Right kidney (tissue), 1 donor: Measurements from ENCODE around the gene TPD52L2.
"Not testable (repeated sequence)": the region's sequence is repeated elsewhere in the genome, so short reads cannot be mapped to it uniquely, and the experiment has no call there.

Experiments used
- DNase-seq: peaks from one replicate; pipeline ENCODE4 v3.0.0-alpha.2; 2016

The TPD52L2 gene

DNA sequence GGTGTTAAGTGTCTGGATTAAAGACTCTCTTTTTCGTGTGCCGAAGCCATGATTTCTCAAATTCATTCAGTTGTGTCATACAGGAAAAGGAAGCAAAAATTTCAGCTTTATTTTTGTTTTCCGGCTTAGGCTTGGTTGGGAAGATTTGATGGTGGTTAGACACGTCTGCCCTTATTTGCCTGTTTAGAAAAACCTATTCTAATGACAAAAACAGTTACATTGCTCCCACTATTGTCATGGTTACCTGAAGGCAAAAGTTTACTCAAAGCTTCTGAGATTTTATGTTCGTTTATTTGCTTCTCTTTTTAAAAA, 30.8 kb downstream of the TPD52L2 start:
- DNase-seq, result peak; percentile 18

DNA sequence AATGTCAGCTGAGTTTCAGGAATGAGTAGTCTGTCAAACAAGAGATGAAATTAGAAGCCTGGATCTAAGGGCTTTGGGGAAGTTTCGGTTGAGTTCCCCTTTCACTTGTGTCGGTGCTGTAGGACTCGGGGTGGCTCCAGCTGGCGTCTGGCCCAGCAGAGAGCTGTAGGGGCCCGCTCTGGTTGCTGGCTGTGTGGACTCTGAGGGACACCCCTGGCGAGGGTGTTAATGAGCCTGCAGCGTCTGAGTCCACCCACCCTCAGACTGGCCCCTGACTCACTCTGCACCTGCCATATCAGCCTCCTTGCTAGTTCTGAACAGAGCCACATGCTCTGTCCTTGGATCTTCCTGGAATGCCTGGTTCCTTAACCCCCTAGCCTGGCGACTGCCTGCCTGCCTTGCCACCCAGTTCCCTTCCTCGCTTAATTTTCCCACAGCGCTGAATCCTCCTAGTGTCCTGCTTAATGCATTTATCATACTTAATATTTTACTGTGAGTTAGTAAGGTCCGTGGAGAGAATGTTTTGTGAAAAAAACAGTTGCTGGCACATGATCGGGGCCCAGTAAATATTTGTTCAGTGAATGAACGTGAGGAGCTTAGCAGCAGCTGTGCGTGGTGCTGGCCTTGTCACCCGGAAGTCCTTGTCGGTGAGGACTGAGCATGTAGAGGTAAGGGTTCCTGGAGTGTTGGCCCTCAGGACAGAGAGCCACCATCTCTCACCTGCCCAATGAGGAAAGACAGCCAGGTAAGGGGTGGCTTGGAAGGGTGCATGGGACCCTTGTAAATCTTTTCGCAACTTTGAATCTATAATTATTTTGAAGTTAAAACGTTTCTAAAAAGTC, 31.4 kb downstream of the TPD52L2 start:
- DNase-seq, result peak; percentile 9

- no peak for DNase-seq
Measured at GRCh38 chr20:63897978-63898561, 33.0 kb downstream of the TPD52L2 start.

GRCh38 chr20:63898882-63899558, 34.0 kb downstream of the TPD52L2 start:
- DNase-seq, result no peak

DNA sequence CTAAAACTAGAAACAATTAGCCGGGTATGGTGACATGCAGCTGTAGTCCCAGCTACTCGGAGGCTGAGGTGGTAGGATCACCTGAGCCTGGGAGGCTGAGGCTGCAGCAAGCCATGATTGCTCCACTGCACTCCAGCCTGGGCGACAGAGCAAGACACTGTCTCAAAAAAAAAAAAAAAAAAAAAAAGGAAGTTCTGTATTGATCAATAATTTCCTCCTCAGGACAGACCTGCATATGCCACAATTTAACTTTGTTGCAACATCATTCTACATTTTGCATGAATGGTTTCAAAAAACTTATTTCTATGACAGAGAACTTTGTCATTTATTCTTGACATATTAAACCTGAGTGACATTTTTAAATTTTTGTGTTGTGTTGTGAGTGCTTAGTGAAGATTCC, 35.3 kb downstream of the TPD52L2 start:
- no peak for DNase-seq

DNA sequence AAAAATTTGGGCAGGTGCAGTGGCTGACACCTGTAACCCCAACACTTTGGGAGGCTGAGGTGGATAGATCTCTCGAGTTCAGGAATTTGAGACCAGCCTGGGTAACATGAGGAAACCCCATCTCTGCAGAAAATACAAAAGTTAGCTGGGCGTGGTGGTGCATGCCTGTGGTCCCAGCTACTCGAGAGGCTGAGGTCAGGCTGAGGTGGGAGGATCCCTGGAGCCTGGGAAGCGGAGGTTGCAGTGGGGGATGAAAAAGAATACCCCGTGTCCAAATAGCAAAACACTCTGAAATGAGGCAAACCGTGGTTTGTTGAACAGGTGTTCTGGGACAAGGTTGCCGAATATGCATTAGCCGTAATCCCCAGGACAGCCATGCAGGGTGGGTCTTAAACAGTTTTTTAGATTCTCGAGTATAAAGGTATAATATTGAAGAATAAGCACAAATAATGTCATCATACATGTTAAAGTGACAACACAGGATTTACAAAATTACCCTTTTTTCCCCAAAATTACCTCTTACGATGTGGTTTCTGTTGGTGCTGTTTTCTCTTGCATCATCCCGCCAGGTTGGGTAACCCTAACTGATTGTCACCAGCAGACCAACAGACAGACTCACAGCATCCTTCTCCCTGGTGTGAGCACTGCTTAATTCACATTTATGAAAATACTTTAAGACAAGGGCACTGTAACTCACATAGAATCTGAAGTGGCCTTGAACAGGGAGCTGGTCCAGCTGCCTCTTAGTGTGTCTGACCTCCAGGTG, 38.9 kb downstream of the TPD52L2 start:
- DNase-seq, result no peak

- no peak for DNase-seq
Measured at GRCh38 chr20:63908008-63908682, 43.1 kb downstream of the TPD52L2 start.

DNA sequence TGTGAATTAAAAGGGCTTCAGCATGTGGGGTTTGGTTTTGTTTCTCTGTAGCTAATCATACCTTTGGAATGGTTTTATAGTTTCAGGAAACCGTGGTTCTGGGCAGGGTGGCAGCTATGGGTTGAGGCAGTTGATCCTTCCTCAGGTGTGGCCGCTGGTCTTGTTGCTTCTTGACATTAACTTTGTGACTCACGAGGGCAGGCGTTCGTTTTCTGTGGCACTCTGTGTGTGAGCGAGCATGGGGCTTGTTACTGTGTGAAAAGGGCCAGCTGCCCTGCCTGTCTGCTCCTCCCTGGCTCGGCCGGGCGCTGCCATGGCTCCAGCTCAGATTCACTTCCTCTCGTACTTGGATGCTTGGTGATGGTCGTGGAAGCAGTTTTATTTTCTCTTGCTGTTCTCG, 46.1 kb downstream of the TPD52L2 start:
- DNase-seq, result peak; percentile 18

- DNase-seq, result no peak
Measured at GRCh38 chr20:63913768-63914167, 48.7 kb downstream of the TPD52L2 start.

DNA sequence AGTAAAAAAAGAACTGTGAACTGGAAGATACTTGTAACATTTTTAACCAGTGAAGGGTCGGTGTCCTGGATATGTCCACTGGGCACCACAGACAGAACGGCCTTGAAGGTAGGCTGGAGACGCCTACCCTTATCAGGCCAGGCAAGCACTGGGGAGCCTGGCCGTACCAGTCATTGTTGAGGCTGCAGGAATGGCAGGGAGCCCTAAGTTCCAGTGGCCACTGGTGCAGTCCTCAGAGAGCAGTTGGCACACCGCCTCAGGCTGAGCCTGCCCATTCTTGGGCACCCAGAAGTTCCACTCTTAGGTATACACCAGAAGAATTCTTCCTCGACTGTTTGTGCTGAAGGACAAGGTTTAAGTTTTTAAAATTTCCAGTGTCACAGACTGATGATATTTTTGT, 50.4 kb downstream of the TPD52L2 start:
- no peak for DNase-seq

GRCh38 chr20:63916371-63916939, 51.4 kb downstream of the TPD52L2 start:
- not testable (repeated sequence) for DNase-seq

DNA sequence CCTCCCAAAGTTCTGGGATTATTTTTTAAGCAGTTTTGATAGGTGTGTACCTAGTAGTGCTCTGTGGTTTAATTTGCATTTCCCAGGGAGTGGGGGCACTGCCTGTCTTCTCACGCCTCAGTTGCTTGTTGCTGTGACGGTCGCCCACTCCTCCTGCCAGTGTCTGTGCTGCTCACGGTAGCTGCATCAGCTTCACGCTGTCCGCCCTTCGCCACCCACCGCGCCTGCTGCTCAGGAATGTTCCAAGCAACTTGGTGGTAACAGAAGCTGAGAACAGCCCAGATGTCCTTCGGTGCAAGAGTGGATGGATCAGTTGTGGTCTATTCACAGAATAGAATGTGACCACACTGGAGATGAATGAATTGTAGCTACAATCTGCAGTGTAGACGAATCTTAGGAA, 52.7 kb downstream of the TPD52L2 start:
- no peak for DNase-seq

DNA sequence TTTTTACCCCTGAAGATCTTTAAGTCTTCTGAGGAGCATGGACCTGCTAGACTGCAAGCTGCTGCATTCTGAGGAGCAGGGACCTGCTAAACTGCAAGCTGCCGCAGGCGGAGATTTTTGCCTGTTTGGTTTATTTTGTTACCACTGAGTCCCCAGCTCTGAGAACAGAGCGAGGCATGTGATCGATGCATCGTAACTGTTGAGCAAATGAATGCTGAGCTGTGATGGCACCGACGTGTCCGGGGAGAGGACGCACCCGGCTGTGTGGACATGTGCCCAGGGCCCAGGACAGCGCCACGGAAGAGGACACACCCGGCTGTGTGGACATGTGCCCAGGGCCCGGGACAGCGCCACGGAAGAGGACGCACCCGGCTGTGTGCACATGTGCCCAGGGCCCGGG, 54.1 kb downstream of the TPD52L2 start:
- DNase-seq, result no peak

- no peak for DNase-seq
Measured at GRCh38 chr20:63920226-63920625, 55.2 kb downstream of the TPD52L2 start.

- no peak for DNase-seq
Measured at GRCh38 chr20:63923651-63924050, 58.6 kb downstream of the TPD52L2 start.

DNA sequence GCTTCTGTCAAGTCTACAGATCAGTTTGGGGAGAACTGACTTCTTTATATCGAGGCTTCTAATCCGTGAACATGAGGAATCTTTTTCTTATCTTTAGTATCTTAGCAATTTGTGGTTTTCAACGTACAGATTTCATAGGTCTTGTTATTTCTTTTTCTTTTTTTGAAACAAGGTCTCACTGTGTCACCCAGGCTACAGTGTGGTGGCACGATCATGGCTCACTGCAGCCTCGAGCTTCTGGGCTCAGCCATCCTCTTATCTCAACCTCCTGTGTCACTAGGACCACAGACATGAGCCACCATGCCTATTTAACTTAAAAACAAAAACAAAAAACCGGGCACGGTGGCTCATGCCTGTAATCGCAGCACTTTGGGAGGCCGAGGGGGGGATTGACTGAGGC, 59.2 kb downstream of the TPD52L2 start:
- DNase-seq, result no peak

DNA sequence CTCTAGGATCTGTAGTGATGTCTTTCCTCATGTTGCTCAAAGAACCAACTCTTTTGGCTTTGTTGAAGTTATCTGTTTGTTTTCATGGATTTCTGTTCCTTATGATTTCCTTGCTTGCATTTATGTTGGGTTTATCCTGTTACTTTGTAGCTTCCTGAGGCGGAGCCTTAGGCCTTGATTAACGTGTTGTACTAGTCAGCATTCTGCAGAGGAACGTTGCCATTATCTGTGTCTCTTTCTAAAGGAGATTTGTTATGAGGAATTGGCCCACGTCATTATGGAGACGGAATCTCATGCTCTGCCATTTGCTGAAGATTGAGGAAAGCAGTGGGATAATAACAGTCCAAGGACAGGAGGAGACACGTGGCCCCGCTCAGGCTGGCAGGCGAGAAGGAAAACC, 61.2 kb downstream of the TPD52L2 start:
- DNase-seq, result no peak

GRCh38 chr20:63929071-63929470, 64.0 kb downstream of the TPD52L2 start:
- no peak for DNase-seq

- not testable (repeated sequence) for DNase-seq
Measured at GRCh38 chr20:63929473-63929883, 64.4 kb downstream of the TPD52L2 start.

GRCh38 chr20:63930971-63931553, 66.0 kb downstream of the TPD52L2 start:
- no peak for DNase-seq

DNA sequence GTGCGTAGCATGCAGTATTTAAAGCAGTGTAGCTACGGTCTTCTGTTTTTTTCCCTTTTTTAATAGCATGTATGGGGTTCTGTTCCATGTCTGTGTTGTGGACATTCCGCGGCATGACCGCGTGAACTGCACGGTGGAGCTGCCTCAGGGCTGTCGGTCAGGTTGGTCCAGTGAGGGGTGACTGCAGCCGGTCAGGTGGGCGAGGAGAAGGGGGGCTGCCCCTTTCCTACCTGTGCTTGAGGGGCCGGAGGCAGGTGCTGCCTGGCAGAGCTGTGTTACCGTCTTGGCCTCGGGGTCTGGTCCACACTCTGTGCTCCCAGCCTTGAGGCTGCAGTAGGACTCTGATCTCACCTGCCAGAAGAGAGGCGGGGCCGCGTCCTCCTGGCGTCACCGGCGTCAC, 66.7 kb downstream of the TPD52L2 start:
- DNase-seq, result no peak
